Panc1 (cell line): Measurements from ENCODE around the gene FAN1. TPM values are rescaled to one million over a fixed set of nuclear protein-coding genes. Genes with fewer than 3 reads are reported as not detected.

Experiments
- ATAC-seq: fragments of 200-7000 bp; cut with Tn5 transposase; 2 replicates; pipeline ENCODE4 v1.9.1; 2020; ENCODE audit warnings: mild to moderate bottlenecking, moderate library complexity
- BruUV-seq: library from RNA; stranded (reverse); fragments of 400-500 nt; replicated peaks from 2 replicates; lab custom pipeline; 2021; lab: Mats Ljungman, UMichigan
- CTCF ChIA-PET: fragments of 300-600 bp; sonication (Branson Sonifier 250); formaldehyde crosslinking; loops from one replicate; lab custom pipeline; 2022; ENCODE audit warnings: antibody characterized with exemption; lab: Charles Lee
- POLR2A ChIA-PET: fragments of 300-600 bp; sonication (Branson Sonifier 250); formaldehyde crosslinking; loops from one replicate; lab custom pipeline; 2022; ENCODE audit warnings: antibody characterized with exemption; lab: Charles Lee
- DNase-seq: peaks from one replicate; pipeline ENCODE4 v3.0.0-alpha.2; 2010; ENCODE audit warnings: low read depth, low spot score
- H3K27ac ChIP-seq: 2 replicates; pipeline ENCODE4 v1.5.1; 2011; ENCODE audit warnings: mild to moderate bottlenecking, low read length, inconsistent platforms
- H3K27me3 ChIP-seq: fragments of 200-500 bp; sonication (Bioruptor generic); 2 replicates; pipeline ENCODE4 v1.6.0; 2014; ENCODE audit warnings: low read length, inconsistent platforms; ENCODE audit not compliant: control insufficient read depth, insufficient read depth
- H3K36me3 ChIP-seq: fragments of 200-500 bp; sonication (Bioruptor generic); 2 replicates; pipeline ENCODE4 v1.5.1; 2014; ENCODE audit warnings: inconsistent platforms, mild to moderate bottlenecking, low read length, moderate library complexity; ENCODE audit not compliant: control insufficient read depth, insufficient read depth
- H3K4me1 ChIP-seq: 2 replicates; pipeline ENCODE4 v1.5.1; 2011; ENCODE audit warnings: inconsistent platforms, mild to moderate bottlenecking, low read length, moderate library complexity; ENCODE audit not compliant: control insufficient read depth, insufficient read depth
- H3K4me3 ChIP-seq, 2 experiments: 2 replicates each; pipeline ENCODE4 v1.5.1; 2011 to 2012; ENCODE audit warnings: low read depth in 2 of 2, low read length in 2 of 2, mild to moderate bottlenecking in 2 of 2, inconsistent platforms in 1 of 2, moderate library complexity in 1 of 2
- H3K9me3 ChIP-seq: fragments of 200-500 bp; sonication (Bioruptor generic); 2 replicates; pipeline ENCODE4 v1.5.1; 2014; ENCODE audit warnings: low read depth, mild to moderate bottlenecking, inconsistent platforms, low read length, moderate library complexity; ENCODE audit not compliant: control insufficient read depth, insufficient read depth
- CTCF ChIP-seq: fragments of 450-650 bp; IDR thresholded peaks from 2 replicates; pipeline ENCODE4 v1.5.1; 2017; ENCODE audit warnings: mild to moderate bottlenecking
- POLR2AphosphoS5 ChIP-seq: IDR thresholded peaks from 2 replicates; pipeline ENCODE4 v1.6.1; 2012; ENCODE audit warnings: mild to moderate bottlenecking, low read depth, low read length, moderate library complexity
- REST ChIP-seq, 2 experiments: IDR thresholded peaks; 2 replicates each; pipeline ENCODE4 v1.6.1; 2011 to 2012; ENCODE audit warnings: low read depth in 2 of 2, control low read depth in 1 of 2, low read length in 1 of 2, mild to moderate bottlenecking in 1 of 2, moderate library complexity in 1 of 2; ENCODE audit not compliant: insufficient read depth in 1 of 2
- SIN3A ChIP-seq: IDR thresholded peaks from 2 replicates; pipeline ENCODE4 v1.6.1; 2012; ENCODE audit warnings: low read depth, mild to moderate bottlenecking, low read length, moderate library complexity, borderline replicate concordance; ENCODE audit not compliant: insufficient read depth
- TCF7L2 ChIP-seq: IDR thresholded peaks from 2 replicates; pipeline ENCODE4 v1.6.1; 2011; ENCODE audit warnings: mild to moderate bottlenecking, low read depth, low read length, inconsistent platforms
- in situ Hi-C: cut with HindIII; loops from 2 replicates; pipeline ENCODE4 v1.10.0; 2016; ENCODE audit warnings: low sequenced_read_pairs, low pct_unique_long_range_greater_than_20kb
- intact Hi-C: fragments of 100-400 bp; cut with micrococcal nuclease; formaldehyde crosslinking; loops from one replicate; pipeline ENCODE4 v1.10.0; 2022; ENCODE audit not compliant: unreplicated experiment
- total RNA-seq: library from RNA; stranded (reverse); gene quantifications from one replicate; pipeline ENCODE4 v1.2.1, GENCODE V29; 2021; ENCODE audit not compliant: unreplicated experiment

The FAN1 gene
- total RNA-seq, 1 experiment from 2014 or later, result 16.4 TPM

- Histone ChIP-seq H3K9me3 (no peaks in the 10 kb centered on the region), H3K4me1 (no peaks in the 10 kb centered on the region), H3K36me3 (no peaks in the 10 kb centered on the region), H3K4me3 (no peak overlapping the region), H3K27me3 (no peaks in the 10 kb centered on the region), H3K27ac (no peak overlapping the region)
- ATAC-seq, result no peak
- in situ Hi-C loops, result no loop called here
- CTCF ChIA-PET, result no interaction called here
- intact Hi-C loops, result no loop called here
- no peak for TF ChIP-seq SIN3A
- no peak for TF ChIP-seq REST (IDR thresholded peaks at IDR 0.05; ENCODE audit: insufficient read depth in 1 of 2, low read depth in 2 of 2, low read length in 1 of 2)
- no peak for TF ChIP-seq POLR2AphosphoS5
- no peak for TF ChIP-seq TCF7L2
- TF ChIP-seq CTCF, result no peak
- DNase-seq, result no peak
- POLR2A ChIA-PET, result interaction anchor here (0.7 kb wide), 1 partner anchor 259 kb away, joined by 4 read pairs; no protein-coding TSS in a partner anchor
- BruUV-seq, result no TSS peak
These were observed 29.6 kb downstream of the FAN1 start for GRCh38 chr15:30933293-30933692.

GRCh38 chr15:30939161-30939560 is 35.4 kb downstream of the FAN1 start:
- ChIA-PET POLR2A (no interaction called here), CTCF (no interaction called here)
- in situ Hi-C loops (no loop called here), intact Hi-C loops (no loop called here)
- ATAC-seq (no peak), DNase-seq (no peak)
- Histone ChIP-seq H3K36me3 (peaks cover 31% of the 10 kb centered on the region), H3K4me3 (no peak overlapping the region), H3K27ac (no peak overlapping the region), H3K9me3 (no peaks in the 10 kb centered on the region), H3K4me1 (no peaks in the 10 kb centered on the region), H3K27me3 (no peaks in the 10 kb centered on the region)
- BruUV-seq, result no TSS peak
- TF ChIP-seq POLR2AphosphoS5 (no peak), TCF7L2 (no peak), SIN3A (no peak), REST (IDR thresholded peaks at IDR 0.05; ENCODE audit: insufficient read depth in 1 of 2, low read depth in 2 of 2, low read length in 1 of 2) (no peak), CTCF (no peak)
